ENCODE results near the gene RNF207.

- no peak for TF ChIP-seq CTCF (IDR thresholded peaks at IDR 0.05)
- TF ChIP-seq POLR2AphosphoS5 (IDR thresholded peaks at IDR 0.05), result no peak
- TF ChIP-seq POLR2A (IDR thresholded peaks at IDR 0.05), result no peak
Observed at GRCh38 chr1:6269720-6270400, 63.9 kb downstream of the RNF207 start.
